Esophagus squamous epithelium (tissue), 4 donors: ENCODE results near the gene RBBP7.

Experiments used
- CTCF ChIP-seq, 6 experiments: fragments of 450-650 bp in 4 of 6; fragments of 200-600 bp in 2 of 6; sonication (generic) in 2 of 6; IDR thresholded peaks; one replicate each; pipeline ENCODE4 v1.5.1; 2016 to 2019; ENCODE audit warnings: antibody characterized with exemption in 6 of 6, mild to moderate bottlenecking in 4 of 6, moderate library complexity in 4 of 6
- POLR2A ChIP-seq, 4 donors: fragments of 450-650 bp; IDR thresholded peaks; one replicate each; pipeline ENCODE4 v1.6.1; 2017; ENCODE audit warnings: antibody characterized with exemption in 4 of 4, mild to moderate bottlenecking in 4 of 4, moderate library complexity in 3 of 4

GRCh38 chrX:16804923-16805464 lies 65.2 kb downstream of the RBBP7 start:
- TF ChIP-seq CTCF (IDR thresholded peaks at IDR 0.05) (no peak), POLR2A (IDR thresholded peaks at IDR 0.05) (no peak)
